Tibial artery (tissue), 4 donors: Measurements from ENCODE around the gene ZC2HC1B.
A peak's percentile ranks its signal among the peaks of the same experiment; 100 is the strongest.
"Not testable (repeated sequence)": the region's sequence is repeated elsewhere in the genome, so short reads cannot be mapped to it uniquely, and the experiment has no call there.

Source experiments
- DNase-seq, 2 donors: peaks; one replicate each; pipeline ENCODE4 v3.0.0-alpha.2; 2019
- H3K27ac ChIP-seq, 2 donors: fragments of 200-600 bp; sonication (generic) in 1 of 2; 1 replicate in 1 of 2; 2 replicates in 1 of 2; pipeline ENCODE4 v1.5.1; 2018 to 2019; ENCODE audit warnings: mild to moderate bottlenecking in 1 of 2
- H3K27me3 ChIP-seq, 2 donors: fragments of 200-600 bp; sonication (generic) in 1 of 2; one replicate each; pipeline versions ENCODE4 v1.5.1 to v1.6.0; 2016 to 2019
- H3K36me3 ChIP-seq, 3 donors: fragments of 200-600 bp; sonication (generic) in 2 of 3; one replicate each; pipeline ENCODE4 v1.5.1; 2016 to 2019; ENCODE audit warnings: mild to moderate bottlenecking in 2 of 3
- H3K4me1 ChIP-seq, 4 donors: fragments of 200-600 bp; sonication (generic) in 2 of 4; 1 replicate in 3 of 4; 2 replicates in 1 of 4; pipeline ENCODE4 v1.5.1; 2016 to 2019
- H3K4me3 ChIP-seq, 2 donors: fragments of 200-600 bp; sonication (generic) in 1 of 2; 1 replicate in 1 of 2; 2 replicates in 1 of 2; pipeline ENCODE4 v1.5.1; 2018 to 2019; ENCODE audit warnings: mild to moderate bottlenecking in 2 of 2
- H3K9me3 ChIP-seq, 3 donors: fragments of 200-600 bp; sonication (generic) in 1 of 3; one replicate each; pipeline ENCODE4 v1.5.1; 2016 to 2019
- intact Hi-C: fragments of 100-400 bp; cut with DNase I; formaldehyde crosslinking; loops from one replicate; pipeline ENCODE4 v1.15.0; 2023; ENCODE audit warnings: low total_unique reads
- TF ChIP-seq, protein P1 (sequence below), 2 experiments: fragments of 200-600 bp in 1 of 2; fragments of 450-650 bp in 1 of 2; IDR thresholded peaks; one replicate each; pipeline ENCODE4 v1.5.1; 2017 to 2019; ENCODE audit warnings: antibody characterized with exemption in 2 of 2, mild to moderate bottlenecking in 1 of 2, moderate library complexity in 1 of 2

The ZC2HC1B gene

DNA sequence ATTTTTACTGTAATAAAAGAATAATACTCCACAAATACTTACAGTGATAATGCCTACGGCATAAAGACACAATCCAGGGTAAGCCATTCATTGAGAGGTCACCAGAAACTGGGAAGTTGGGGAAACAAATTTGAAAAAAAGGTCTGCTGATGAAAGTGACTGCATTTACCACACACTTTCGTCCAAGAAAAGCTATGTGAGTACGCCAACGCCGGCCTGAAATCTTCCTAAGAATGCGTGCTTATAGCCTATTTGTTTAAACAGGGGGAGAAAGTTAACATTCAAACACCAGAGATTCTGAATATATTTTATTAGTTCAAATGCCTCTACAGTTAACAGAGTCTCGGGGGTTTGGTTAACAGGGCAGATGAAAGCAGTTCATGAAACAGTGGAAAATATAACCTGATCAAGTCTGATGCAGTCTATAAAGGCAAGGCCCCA is 21.8 kb upstream of the ZC2HC1B start:
- intact Hi-C loops, result loop anchor here (5.0 to 10.0 kb wide), 3 partner anchors 165 to 778 kb away; partner anchors contain the start of genes AIG1 and PHACTR2
- no peaks in the 10 kb centered on the region for H3K27me3 ChIP-seq
- H3K36me3 ChIP-seq, result peaks cover 18 to 26% (median 26%) of the 10 kb centered on the region in 3 donors
- peaks cover 0 to 36% (median 17%) of the 10 kb centered on the region in 4 donors for H3K4me1 ChIP-seq
- DNase-seq, result no peak
- H3K27ac ChIP-seq, result peak overlapping the region; percentile 89 to 95
- peak overlapping the region; percentile 85 to 89 for H3K4me3 ChIP-seq
- TF ChIP-seq, protein P1, sequence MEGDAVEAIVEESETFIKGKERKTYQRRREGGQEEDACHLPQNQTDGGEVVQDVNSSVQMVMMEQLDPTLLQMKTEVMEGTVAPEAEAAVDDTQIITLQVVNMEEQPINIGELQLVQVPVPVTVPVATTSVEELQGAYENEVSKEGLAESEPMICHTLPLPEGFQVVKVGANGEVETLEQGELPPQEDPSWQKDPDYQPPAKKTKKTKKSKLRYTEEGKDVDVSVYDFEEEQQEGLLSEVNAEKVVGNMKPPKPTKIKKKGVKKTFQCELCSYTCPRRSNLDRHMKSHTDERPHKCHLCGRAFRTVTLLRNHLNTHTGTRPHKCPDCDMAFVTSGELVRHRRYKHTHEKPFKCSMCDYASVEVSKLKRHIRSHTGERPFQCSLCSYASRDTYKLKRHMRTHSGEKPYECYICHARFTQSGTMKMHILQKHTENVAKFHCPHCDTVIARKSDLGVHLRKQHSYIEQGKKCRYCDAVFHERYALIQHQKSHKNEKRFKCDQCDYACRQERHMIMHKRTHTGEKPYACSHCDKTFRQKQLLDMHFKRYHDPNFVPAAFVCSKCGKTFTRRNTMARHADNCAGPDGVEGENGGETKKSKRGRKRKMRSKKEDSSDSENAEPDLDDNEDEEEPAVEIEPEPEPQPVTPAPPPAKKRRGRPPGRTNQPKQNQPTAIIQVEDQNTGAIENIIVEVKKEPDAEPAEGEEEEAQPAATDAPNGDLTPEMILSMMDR (IDR thresholded peaks at IDR 0.05), result no peak
- H3K9me3 ChIP-seq, result no peaks in the 10 kb centered on the region

DNA sequence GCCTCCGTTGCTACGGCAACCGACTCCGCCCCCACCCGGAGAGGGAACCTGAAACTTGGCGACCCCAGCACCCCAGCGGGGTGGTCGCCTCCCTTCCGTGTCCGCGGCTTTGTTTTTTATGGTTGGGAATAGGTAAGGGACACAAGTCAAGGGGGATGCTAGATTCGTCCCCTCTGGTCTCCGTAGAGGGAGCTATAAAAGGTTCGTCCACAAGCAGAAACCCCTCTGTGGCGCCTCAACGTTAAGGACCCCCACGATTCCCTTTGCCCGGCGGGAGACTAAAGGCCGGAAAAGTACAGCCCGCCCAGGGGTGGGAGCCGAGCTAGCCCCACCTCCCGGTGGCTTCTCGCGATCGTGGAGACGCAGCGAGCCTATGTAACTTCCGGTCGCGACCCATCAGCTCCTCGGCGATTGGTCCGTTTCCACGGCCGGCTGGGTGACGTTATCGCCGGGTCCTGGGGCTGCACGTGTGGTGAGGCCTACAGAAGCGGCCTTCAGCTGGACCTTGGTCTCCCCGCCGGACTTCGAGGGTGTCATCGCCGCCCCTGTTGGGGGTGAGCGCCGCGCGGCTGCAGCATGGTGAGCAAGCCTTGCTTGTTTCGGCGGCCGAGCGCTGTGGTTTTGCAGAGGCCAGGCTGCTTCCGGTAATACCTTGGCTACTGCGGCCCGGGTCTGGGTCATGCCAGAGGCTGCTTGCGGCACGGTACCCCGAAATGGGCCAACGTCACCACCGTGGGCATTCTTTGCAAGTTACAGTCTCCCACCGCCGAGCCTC is 21.2 kb upstream of the ZC2HC1B start, which contains the start of gene LTV1:
Gene LTV1, plus strand, starts transcription at position 437 of the 775 bp plus-strand sequence. Its CDS starts 140 bp downstream, at position 577.
- TF ChIP-seq, protein P1 (IDR thresholded peaks at IDR 0.05), result peak in 1 of 2 experiments; percentile 20
- intact Hi-C loops, result loop anchor here (5.0 to 10.0 kb wide), 3 partner anchors 166 to 778 kb away; partner anchors contain the start of genes AIG1 and PHACTR2
- DNase-seq, result peak; percentile 95 to 98
- Histone ChIP-seq H3K4me3 (peak within 1 kb of the TSS; percentile 85 to 89), H3K27me3 (no peaks in the 10 kb centered on the region), H3K36me3 (peaks cover 23 to 32% (median 32%) of the 10 kb centered on the region in 3 donors), H3K27ac (peak within 1 kb of the TSS; percentile 89 to 95), H3K4me1 (peaks cover 0 to 36% (median 17%) of the 10 kb centered on the region in 4 donors), H3K9me3 (no peaks in the 10 kb centered on the region)

DNA sequence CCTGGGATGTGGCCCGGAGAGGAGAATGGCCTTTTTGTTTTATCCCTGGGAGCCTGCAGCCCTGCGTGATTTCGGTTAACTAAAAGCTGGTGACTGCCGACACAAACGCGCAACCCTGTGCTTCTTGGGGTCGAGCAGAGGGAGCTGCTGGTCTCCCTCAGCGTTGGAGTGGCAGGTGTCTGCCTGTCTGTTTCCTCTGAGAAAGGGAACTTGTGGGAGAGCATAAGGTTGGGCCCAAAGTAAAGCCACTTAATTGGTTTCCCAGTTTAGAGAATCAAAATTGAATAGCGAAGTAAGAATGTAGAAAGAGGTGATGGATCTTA is 20.6 kb upstream of the ZC2HC1B start:
- H3K27me3 ChIP-seq, result no peaks in the 10 kb centered on the region
- intact Hi-C loops, result loop anchor here (5.0 to 10.0 kb wide), 3 partner anchors 166 to 779 kb away; partner anchors contain the start of genes AIG1 and PHACTR2
- TF ChIP-seq, protein P1 (IDR thresholded peaks at IDR 0.05), result no peak
- peak overlapping the region; percentile 85 to 89 for H3K4me3 ChIP-seq
- DNase-seq, result no peak
- H3K4me1 ChIP-seq, result peaks cover 0 to 34% (median 17%) of the 10 kb centered on the region in 4 donors
- no peaks in the 10 kb centered on the region for H3K9me3 ChIP-seq
- peak overlapping the region; percentile 89 to 95 for H3K27ac ChIP-seq
- peaks cover 28 to 38% (median 37%) of the 10 kb centered on the region in 3 donors for H3K36me3 ChIP-seq

DNA sequence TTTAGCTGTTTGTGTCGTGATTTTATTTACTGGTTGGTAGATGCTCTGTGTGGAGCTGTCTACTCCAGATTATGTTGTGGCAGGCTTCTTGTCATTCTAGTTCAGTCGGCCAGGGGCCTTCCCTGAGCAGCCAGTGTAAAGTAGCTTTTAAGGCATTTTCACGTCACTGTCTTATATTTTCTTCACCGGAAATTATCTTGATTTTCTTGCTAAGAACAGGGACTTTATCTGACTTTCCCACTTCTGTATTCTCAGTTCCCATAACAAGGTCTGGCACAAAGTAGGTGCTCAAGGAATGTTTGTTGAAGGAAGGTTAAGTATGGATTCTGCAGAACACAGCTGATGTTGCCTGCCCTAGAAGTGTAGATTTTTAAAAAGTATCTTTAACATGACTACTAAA is 20.3 kb upstream of the ZC2HC1B start:
- no peak for DNase-seq
- H3K9me3 ChIP-seq, result no peaks in the 10 kb centered on the region
- peak overlapping the region; percentile 89 to 95 for H3K27ac ChIP-seq
- peaks cover 0 to 31% (median 16%) of the 10 kb centered on the region in 4 donors for H3K4me1 ChIP-seq
- peak overlapping the region; percentile 85 to 89 for H3K4me3 ChIP-seq
- H3K27me3 ChIP-seq, result no peaks in the 10 kb centered on the region
- TF ChIP-seq, protein P1 (IDR thresholded peaks at IDR 0.05), result no peak
- H3K36me3 ChIP-seq, result peaks cover 32 to 42% (median 39%) of the 10 kb centered on the region in 3 donors
- intact Hi-C loops, result loop anchor here (5.0 to 10.0 kb wide), 3 partner anchors 167 to 779 kb away; partner anchors contain the start of genes AIG1 and PHACTR2

DNA sequence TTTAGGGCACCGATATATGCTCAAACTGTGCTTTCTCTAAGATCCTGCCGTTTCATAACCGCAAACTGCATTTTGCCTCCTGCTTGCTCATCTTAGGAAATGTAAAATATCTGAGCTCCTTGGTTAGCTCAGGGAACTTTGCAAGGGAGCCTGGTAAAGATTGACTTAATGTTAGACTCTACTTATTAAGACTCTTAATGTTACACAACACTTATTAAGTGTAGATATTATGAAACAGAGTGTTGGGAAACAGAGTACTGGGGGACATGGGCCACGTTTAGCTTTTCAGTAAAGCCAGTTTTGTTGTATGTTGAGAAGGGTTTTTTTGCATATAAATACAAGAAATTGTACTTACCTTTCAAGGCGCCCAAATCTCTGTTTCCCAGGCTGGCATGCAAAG is 19.2 kb upstream of the ZC2HC1B start:
- intact Hi-C loops, result loop anchor here (5.0 to 10.0 kb wide), 2 partner anchors 167 to 780 kb away; partner anchors contain the start of gene AIG1
- peaks cover 0 to 22% (median 11%) of the 10 kb centered on the region in 4 donors for H3K4me1 ChIP-seq
- no peak overlapping the region for H3K27ac ChIP-seq
- H3K36me3 ChIP-seq, result peaks cover 39 to 52% (median 42%) of the 10 kb centered on the region in 3 donors
- no peak for DNase-seq
- no peaks in the 10 kb centered on the region for H3K9me3 ChIP-seq
- no peak overlapping the region for H3K4me3 ChIP-seq
- H3K27me3 ChIP-seq, result no peaks in the 10 kb centered on the region
- TF ChIP-seq, protein P1 (IDR thresholded peaks at IDR 0.05), result no peak

DNA sequence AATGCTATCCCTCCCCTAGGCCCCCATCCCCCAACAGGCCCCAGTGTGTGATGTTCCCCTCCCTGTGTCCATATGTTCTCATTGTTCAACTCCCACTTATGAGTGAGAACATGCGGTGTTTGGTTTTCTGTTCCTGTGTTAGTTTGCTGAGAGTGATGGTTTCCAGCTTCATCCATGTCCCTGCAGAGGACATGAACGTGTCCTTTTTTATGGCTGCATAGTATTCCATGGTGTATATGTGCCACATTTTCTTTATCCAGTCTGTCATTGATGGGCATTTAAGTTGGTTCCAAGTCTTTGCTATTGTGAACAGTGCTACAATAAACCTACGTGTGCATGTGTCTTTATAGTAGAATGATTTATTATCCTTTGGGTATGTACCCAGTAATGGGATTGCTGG is 12.6 kb upstream of the ZC2HC1B start:
- peaks cover 67 to 97% (median 91%) of the 10 kb centered on the region in 3 donors for H3K36me3 ChIP-seq
- DNase-seq, H3K4me1 ChIP-seq, H3K27ac ChIP-seq, H3K4me3 ChIP-seq, intact Hi-C loops, H3K9me3 ChIP-seq, H3K27me3 ChIP-seq: not testable (repeated sequence)

DNA sequence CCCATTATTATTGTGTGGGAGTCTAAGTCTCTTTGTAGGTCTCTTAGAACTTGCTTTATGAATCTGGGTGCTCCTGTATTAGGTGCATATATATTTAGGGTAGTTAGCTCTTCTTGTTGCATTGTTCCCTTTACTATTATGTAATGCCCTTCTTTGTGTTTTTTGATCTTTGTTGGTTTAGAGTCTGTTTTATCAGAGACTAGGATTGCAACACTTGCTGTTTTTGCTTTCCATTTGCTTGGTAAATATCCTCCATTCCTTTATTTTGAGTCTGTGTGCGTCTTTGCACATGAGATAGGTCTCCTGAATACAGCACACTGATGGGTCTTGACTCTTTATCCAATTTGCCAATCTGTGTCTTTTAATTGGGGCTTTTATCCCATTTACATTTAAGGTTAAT is 9.2 kb upstream of the ZC2HC1B start:
- H3K27me3 ChIP-seq, H3K4me3 ChIP-seq, H3K27ac ChIP-seq, H3K9me3 ChIP-seq, intact Hi-C loops, H3K4me1 ChIP-seq, DNase-seq: not testable (repeated sequence)
- peaks cover 70 to 99% (median 97%) of the 10 kb centered on the region in 3 donors for H3K36me3 ChIP-seq

DNA sequence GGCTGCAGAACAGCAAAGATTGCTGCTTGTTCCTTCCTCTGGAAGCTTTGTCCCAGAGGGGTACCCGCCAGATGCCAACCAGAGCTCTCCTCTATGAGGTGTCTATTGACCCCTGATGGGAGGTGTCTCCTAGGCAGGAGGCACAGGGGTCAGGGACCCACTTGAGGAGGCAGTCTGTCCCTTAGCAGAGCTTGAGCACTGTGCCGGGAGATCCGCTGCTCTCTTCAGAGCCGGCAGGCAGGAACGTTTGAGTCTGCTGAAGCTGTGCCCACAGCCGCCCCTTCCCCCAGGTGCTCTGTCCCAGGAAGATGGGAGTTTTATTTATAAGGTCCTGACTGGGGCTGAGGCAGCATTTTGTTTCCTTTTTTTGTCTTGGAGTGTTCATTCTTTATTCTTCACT is 7.5 kb upstream of the ZC2HC1B start:
- DNase-seq, H3K27me3 ChIP-seq, H3K27ac ChIP-seq, intact Hi-C loops, H3K4me3 ChIP-seq, H3K4me1 ChIP-seq, H3K9me3 ChIP-seq: not testable (repeated sequence)
- peaks cover 70 to 99% (median 97%) of the 10 kb centered on the region in 3 donors for H3K36me3 ChIP-seq
